ENCODE measurements around the gene RECQL5.

- TF ChIP-seq POLR2A (IDR thresholded peaks at IDR 0.05; ENCODE audit: low read depth) (no peak), EP300 (IDR thresholded peaks at IDR 0.05) (no peak)
Measured at GRCh38 chr17:75685499-75685898, 18.5 kb upstream of the RECQL5 start.

Measured in esophagus muscularis mucosa (tissue), 2 donors.